Stomach (tissue), 4 donors: ENCODE measurements around the gene CCSAP.

Experiments
- CTCF ChIP-seq, 7 experiments: fragments of 450-650 bp in 4 of 7; fragments of 200-600 bp in 3 of 7; sonication (generic) in 3 of 7; IDR thresholded peaks; one replicate each; pipeline ENCODE4 v1.5.1; 2016 to 2019; ENCODE audit warnings: antibody characterized with exemption in 7 of 7, control low read depth in 2 of 7, mild to moderate bottlenecking in 1 of 7
- EP300 ChIP-seq: sonication (generic); formaldehyde crosslinking; IDR thresholded peaks from one replicate; pipeline ENCODE4 v1.6.1; 2017; ENCODE audit warnings: antibody characterized with exemption

- no peak for TF ChIP-seq EP300
- no peak for TF ChIP-seq CTCF (IDR thresholded peaks at IDR 0.05)
These were observed 2.3 kb upstream of the CCSAP start for GRCh38 chr1:229344937-229345684.
